ENCODE data around the gene PCDHAC2. TPM values are rescaled to one million over a fixed set of nuclear protein-coding genes. Genes with fewer than 3 reads are reported as not detected.

PCDHAC2 gene
- total RNA-seq, 3 donors from 2014 or later = 2.1 to 2.8 (median 2.6) TPM

- H3K27ac ChIP-seq = no peak overlapping the region
- H3K4me3 ChIP-seq = no peak overlapping the region
- H3K9me3 ChIP-seq = no peaks in the 10 kb centered on the region
- DNase-seq (ENCODE audit: low spot score in 2 of 2) = no peak
- TF ChIP-seq POLR2A (IDR thresholded peaks at IDR 0.05) = no peak
- TF ChIP-seq POLR2AphosphoS5 (IDR thresholded peaks at IDR 0.05) = no peak
- TF ChIP-seq, protein P1, sequence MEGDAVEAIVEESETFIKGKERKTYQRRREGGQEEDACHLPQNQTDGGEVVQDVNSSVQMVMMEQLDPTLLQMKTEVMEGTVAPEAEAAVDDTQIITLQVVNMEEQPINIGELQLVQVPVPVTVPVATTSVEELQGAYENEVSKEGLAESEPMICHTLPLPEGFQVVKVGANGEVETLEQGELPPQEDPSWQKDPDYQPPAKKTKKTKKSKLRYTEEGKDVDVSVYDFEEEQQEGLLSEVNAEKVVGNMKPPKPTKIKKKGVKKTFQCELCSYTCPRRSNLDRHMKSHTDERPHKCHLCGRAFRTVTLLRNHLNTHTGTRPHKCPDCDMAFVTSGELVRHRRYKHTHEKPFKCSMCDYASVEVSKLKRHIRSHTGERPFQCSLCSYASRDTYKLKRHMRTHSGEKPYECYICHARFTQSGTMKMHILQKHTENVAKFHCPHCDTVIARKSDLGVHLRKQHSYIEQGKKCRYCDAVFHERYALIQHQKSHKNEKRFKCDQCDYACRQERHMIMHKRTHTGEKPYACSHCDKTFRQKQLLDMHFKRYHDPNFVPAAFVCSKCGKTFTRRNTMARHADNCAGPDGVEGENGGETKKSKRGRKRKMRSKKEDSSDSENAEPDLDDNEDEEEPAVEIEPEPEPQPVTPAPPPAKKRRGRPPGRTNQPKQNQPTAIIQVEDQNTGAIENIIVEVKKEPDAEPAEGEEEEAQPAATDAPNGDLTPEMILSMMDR (IDR thresholded peaks at IDR 0.05) = no peak
- intact Hi-C loops (cut with DNase I; ENCODE audit: low total_unique reads) = no loop called here
- H3K4me1 ChIP-seq = no peaks in the 10 kb centered on the region
- H3K27me3 ChIP-seq = no peaks in the 10 kb centered on the region
- H3K36me3 ChIP-seq = no peaks in the 10 kb centered on the region
Measured at GRCh38 chr5:140973550-140973949, 7.3 kb downstream of the PCDHAC2 start.

DNA sequence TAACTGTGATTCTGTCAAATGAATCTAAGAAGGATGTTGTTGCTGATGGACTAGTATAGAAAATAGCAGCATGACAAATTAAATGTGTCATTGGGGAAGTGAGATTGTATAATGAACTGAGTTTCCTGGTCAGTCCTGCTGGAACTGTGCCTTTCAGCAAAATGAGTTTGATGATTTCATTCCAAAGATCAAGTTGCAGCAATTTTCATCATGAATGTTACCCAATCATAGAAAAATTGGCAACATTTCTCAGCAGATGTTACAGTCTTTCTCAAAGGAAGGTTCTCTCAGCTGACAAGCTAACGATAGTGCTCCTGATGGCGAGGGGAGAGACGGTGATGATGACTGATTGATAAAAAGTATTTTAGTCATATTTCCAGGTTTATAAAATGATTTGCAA is 10.7 kb downstream of the PCDHAC2 start:
- no peaks in the 10 kb centered on the region for H3K9me3 ChIP-seq
- no peak overlapping the region for H3K4me3 ChIP-seq
- DNase-seq (ENCODE audit: low spot score in 2 of 2) = no peak
- no peaks in the 10 kb centered on the region for H3K27me3 ChIP-seq
- no peak overlapping the region for H3K27ac ChIP-seq
- H3K4me1 ChIP-seq = no peaks in the 10 kb centered on the region
- intact Hi-C loops (cut with DNase I; ENCODE audit: low total_unique reads) = no loop called here
- TF ChIP-seq, protein P1 (IDR thresholded peaks at IDR 0.05) = no peak
- TF ChIP-seq POLR2A (IDR thresholded peaks at IDR 0.05) (no peak), POLR2AphosphoS5 (IDR thresholded peaks at IDR 0.05) (no peak)
- no peaks in the 10 kb centered on the region for H3K36me3 ChIP-seq

DNA sequence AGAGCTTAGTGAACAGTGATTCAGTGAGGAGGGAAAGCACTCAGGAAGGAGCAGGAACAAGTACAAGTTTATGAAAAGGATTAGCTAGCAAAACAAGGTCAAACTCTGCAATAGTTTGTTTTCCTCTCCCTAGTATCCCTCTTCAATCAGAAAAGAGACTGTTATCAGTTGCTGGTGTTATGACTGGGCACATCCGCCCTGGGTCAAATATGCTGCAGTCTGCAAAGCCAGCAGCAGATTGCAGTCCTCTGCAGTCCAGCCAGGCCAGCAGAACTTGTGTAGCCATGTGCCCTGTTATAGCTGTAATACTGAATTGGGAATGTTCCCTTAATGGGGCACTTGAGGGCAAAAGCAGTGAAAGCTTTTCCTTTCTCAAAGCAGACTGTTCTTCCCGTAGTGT is 12.0 kb downstream of the PCDHAC2 start:
- no peaks in the 10 kb centered on the region for H3K4me1 ChIP-seq
- intact Hi-C loops (cut with DNase I; ENCODE audit: low total_unique reads) = no loop called here
- no peaks in the 10 kb centered on the region for H3K9me3 ChIP-seq
- H3K27ac ChIP-seq = no peak overlapping the region
- H3K4me3 ChIP-seq = no peak overlapping the region
- DNase-seq (ENCODE audit: low spot score in 2 of 2) = no peak
- TF ChIP-seq, protein P1 (IDR thresholded peaks at IDR 0.05) = no peak
- TF ChIP-seq POLR2A (IDR thresholded peaks at IDR 0.05) (no peak), POLR2AphosphoS5 (IDR thresholded peaks at IDR 0.05) (no peak)
- no peaks in the 10 kb centered on the region for H3K36me3 ChIP-seq
- H3K27me3 ChIP-seq = no peaks in the 10 kb centered on the region

DNA sequence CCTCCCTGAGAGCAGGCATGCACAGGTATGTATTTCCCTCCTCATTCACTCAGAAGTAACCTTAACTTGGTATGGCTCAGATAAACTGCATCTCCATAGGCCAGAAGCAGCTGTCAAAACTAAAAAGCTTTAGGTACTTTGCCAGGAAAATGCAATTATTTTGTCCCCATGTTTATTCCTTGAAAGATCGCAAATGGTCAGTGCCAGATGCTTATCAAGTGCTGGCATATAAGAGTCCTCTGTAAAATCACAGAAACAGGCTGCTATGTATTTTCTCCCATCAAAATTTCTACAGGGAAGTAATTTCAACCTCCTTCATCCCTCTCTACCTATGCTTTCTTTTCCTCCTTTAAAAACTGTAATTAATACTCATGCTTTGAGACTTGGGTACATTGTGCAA is 12.7 kb downstream of the PCDHAC2 start:
- H3K9me3 ChIP-seq = no peaks in the 10 kb centered on the region
- TF ChIP-seq POLR2AphosphoS5 (IDR thresholded peaks at IDR 0.05) = no peak
- no peak for TF ChIP-seq POLR2A (IDR thresholded peaks at IDR 0.05)
- TF ChIP-seq, protein P1 (IDR thresholded peaks at IDR 0.05) = no peak
- no peak overlapping the region for H3K27ac ChIP-seq
- no peak overlapping the region for H3K4me3 ChIP-seq
- DNase-seq (ENCODE audit: low spot score in 2 of 2) = no peak
- no peaks in the 10 kb centered on the region for H3K36me3 ChIP-seq
- H3K27me3 ChIP-seq = no peaks in the 10 kb centered on the region
- intact Hi-C loops (cut with DNase I; ENCODE audit: low total_unique reads) = no loop called here
- H3K4me1 ChIP-seq = no peaks in the 10 kb centered on the region

- no peak for DNase-seq (ENCODE audit: low spot score in 2 of 2)
- Histone ChIP-seq H3K27me3 (no peaks in the 10 kb centered on the region), H3K4me3 (no peak overlapping the region), H3K27ac (no peak overlapping the region), H3K36me3 (no peaks in the 10 kb centered on the region), H3K4me1 (no peaks in the 10 kb centered on the region), H3K9me3 (no peaks in the 10 kb centered on the region)
- no peak for TF ChIP-seq POLR2A (IDR thresholded peaks at IDR 0.05)
- TF ChIP-seq, protein P1 (IDR thresholded peaks at IDR 0.05) = no peak
- TF ChIP-seq POLR2AphosphoS5 (IDR thresholded peaks at IDR 0.05) = no peak
- intact Hi-C loops (cut with DNase I; ENCODE audit: low total_unique reads) = no loop called here
Measured at GRCh38 chr5:140982083-140982716, 15.9 kb downstream of the PCDHAC2 start.

Data from breast epithelium (tissue), 4 donors.